Subcutaneous adipose tissue (tissue), 4 donors: Measurements from ENCODE around the gene TTC21A. TPM values are rescaled to one million over a fixed set of nuclear protein-coding genes. Genes with fewer than 3 reads are reported as not detected.

Source experiments
- CTCF ChIP-seq: fragments of 450-650 bp; IDR thresholded peaks from one replicate; pipeline ENCODE4 v1.5.1; 2016; ENCODE audit warnings: low read depth, mild to moderate bottlenecking, control low read depth, antibody characterized with exemption, moderate library complexity
- total RNA-seq, 4 donors: library from RNA; depleted of rRNA; stranded (reverse); fragments of >200 nt; gene quantifications; one replicate each; pipeline ENCODE4 v1.1.0, GENCODE V29; 2016

The TTC21A gene
- total RNA-seq, 4 donors from 2014 or later: 3.3 to 11.1 (median 7.4) TPM

- TF ChIP-seq CTCF: no peak
Observed at GRCh38 chr3:39099738-39100499, 7.6 kb upstream of the TTC21A start.

GRCh38 chr3:39100500-39100886 lies 7.0 kb upstream of the TTC21A start:
- TF ChIP-seq CTCF: no peak

GRCh38 chr3:39101022-39101689 lies 6.3 kb upstream of the TTC21A start:
- no peak for TF ChIP-seq CTCF

- no peak for TF ChIP-seq CTCF
Observed at GRCh38 chr3:39102504-39103323, 4.8 kb upstream of the TTC21A start.

- TF ChIP-seq CTCF: no peak
Observed at GRCh38 chr3:39103324-39103693, 4.2 kb upstream of the TTC21A start.

- TF ChIP-seq CTCF: no peak
Observed at GRCh38 chr3:39103791-39104552, 3.5 kb upstream of the TTC21A start.
